ENCODE results near the gene OR9Q1. TPM values are rescaled to one million over a fixed set of nuclear protein-coding genes. Genes with fewer than 3 reads are reported as not detected.

The OR9Q1 gene
- total and polyA plus RNA-seq, 2 of the 13 experiments (the other 11 are each of a cell fraction or from before 2014, with no cell fraction given) = not detected

- TF ChIP-seq MLX (CRISPR knock-in tag; IDR thresholded peaks at IDR 0.05) (no peak), REST (IDR thresholded peaks at IDR 0.05; ENCODE audit: borderline replicate concordance in 1 of 2, low read depth in 1 of 2, low read length in 2 of 2) (no peak), FOXA1 (IDR thresholded peaks at IDR 0.05) (no peak), FOXA1 (CRISPR knock-in tag; IDR thresholded peaks at IDR 0.05) (peak; percentile 53; the same call in 1 of the 2 replicates), NPAS2 (CRISPR knock-in tag; IDR thresholded peaks at IDR 0.05; ENCODE audit: borderline replicate concordance) (no peak), RFX5 (IDR thresholded peaks at IDR 0.05; ENCODE audit: low read depth, low read length) (no peak), CEBPB (IDR thresholded peaks at IDR 0.05; ENCODE audit: borderline replicate concordance, low read depth, low read length) (peak; percentile 28; the same call in 1 of the 2 replicates), ZBTB26 (CRISPR knock-in tag; IDR thresholded peaks at IDR 0.05; ENCODE audit: borderline replicate concordance) (no peak), SRSF4 (IDR thresholded peaks at IDR 0.05; ENCODE audit: low read depth, low read length, poor library complexity, severe bottlenecking) (no peak), HOXA5 (CRISPR knock-in tag; IDR thresholded peaks at IDR 0.05) (no peak), ZNF891 (CRISPR knock-in tag; IDR thresholded peaks at IDR 0.05) (no peak), ZNF367 (CRISPR knock-in tag; IDR thresholded peaks at IDR 0.05; ENCODE audit: borderline replicate concordance) (no peak), ZNF512 (CRISPR knock-in tag; IDR thresholded peaks at IDR 0.05) (no peak), CERS6 (CRISPR knock-in tag; IDR thresholded peaks at IDR 0.05) (no peak), TAF15 (IDR thresholded peaks at IDR 0.05; ENCODE audit: low read depth, low read length, poor library complexity, severe bottlenecking) (no peak)
Observed at GRCh38 chr11:58060939-58061672, 37.4 kb downstream of the OR9Q1 start (continued).
